ENCODE measurements around the gene WDR53. TPM values are rescaled to one million over a fixed set of nuclear protein-coding genes. Genes with fewer than 3 reads are reported as not detected.

Gene WDR53
- total and polyA plus RNA-seq, 9 of the 15 experiments (the other 6 are each of a cell fraction or from before 2014, with no cell fraction given): 13.0 to 34.5 (median 20.9) TPM

DNA sequence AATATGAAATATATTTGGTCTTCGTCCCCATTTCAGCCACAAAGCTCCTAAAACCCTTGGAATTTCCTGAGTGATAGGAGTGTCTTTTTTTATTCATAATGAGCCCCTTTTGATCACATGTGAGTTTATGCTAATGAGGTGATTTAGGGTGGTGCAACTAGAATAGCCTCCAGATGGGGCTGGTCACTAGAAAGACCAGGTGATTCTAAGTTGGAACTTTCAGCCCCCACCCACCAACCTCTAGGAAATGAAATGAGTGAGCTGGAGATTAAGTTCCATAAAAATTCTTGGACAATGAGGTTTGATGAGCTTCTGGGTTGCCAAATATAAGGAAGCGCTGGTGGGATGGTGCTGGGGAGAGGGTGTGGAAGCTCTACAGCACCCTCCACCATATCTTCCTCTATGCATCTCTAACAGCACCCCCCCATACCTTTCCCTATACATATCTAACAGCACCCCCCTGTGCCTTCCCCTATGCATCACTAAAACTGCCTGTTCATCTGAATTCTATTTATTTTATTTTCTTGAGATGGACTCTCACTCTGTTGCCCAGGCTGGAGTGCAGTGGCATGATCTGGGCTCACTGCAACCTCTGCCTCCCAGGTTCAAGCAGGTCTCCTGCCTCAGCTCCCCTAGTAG lies 51.1 kb downstream of the WDR53 start:
- Histone ChIP-seq H3K27ac (ENCODE audit: extremely low read depth, low read depth, low read length) (peak overlapping the region; percentile 61; the same call in 1 of the 3 replicates), H3K9ac (ENCODE audit: insufficient read depth in 1 of 2, low read depth in 2 of 2, low read length in 2 of 2) (no peak overlapping the region)
- FAIRE-seq: peak; percentile 35
- TF ChIP-seq DACH1 (IDR thresholded peaks at IDR 0.05; ENCODE audit: partially characterized antibody): no peak
- TF ChIP-seq, protein P1, sequence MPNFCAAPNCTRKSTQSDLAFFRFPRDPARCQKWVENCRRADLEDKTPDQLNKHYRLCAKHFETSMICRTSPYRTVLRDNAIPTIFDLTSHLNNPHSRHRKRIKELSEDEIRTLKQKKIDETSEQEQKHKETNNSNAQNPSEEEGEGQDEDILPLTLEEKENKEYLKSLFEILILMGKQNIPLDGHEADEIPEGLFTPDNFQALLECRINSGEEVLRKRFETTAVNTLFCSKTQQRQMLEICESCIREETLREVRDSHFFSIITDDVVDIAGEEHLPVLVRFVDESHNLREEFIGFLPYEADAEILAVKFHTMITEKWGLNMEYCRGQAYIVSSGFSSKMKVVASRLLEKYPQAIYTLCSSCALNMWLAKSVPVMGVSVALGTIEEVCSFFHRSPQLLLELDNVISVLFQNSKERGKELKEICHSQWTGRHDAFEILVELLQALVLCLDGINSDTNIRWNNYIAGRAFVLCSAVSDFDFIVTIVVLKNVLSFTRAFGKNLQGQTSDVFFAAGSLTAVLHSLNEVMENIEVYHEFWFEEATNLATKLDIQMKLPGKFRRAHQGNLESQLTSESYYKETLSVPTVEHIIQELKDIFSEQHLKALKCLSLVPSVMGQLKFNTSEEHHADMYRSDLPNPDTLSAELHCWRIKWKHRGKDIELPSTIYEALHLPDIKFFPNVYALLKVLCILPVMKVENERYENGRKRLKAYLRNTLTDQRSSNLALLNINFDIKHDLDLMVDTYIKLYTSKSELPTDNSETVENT (CRISPR knock-in tag; IDR thresholded peaks at IDR 0.05): no peak
- peak; percentile 11; the same call in 1 of the 2 replicates for TF ChIP-seq SMC3 (conservative IDR thresholded peaks at IDR 0.05; ENCODE audit: insufficient read depth, low read depth, low read length)
- no peak for TF ChIP-seq TFAM (CRISPR knock-in tag; conservative IDR thresholded peaks at IDR 0.05)
- no peak for TF ChIP-seq ZNF263 (CRISPR knock-in tag; IDR thresholded peaks at IDR 0.05; ENCODE audit: borderline replicate concordance)
- no peak for TF ChIP-seq ETV5 (CRISPR knock-in tag; IDR thresholded peaks at IDR 0.05; ENCODE audit: low read depth)
- TF ChIP-seq NBN (IDR thresholded peaks at IDR 0.05; ENCODE audit: low read depth): 0 out of 2 replicates have a peak, but pooled peaks have one; percentile 28
- TF ChIP-seq SLC30A9 (CRISPR knock-in tag; IDR thresholded peaks at IDR 0.05): no peak
- TF ChIP-seq TAF1 (IDR thresholded peaks at IDR 0.05; ENCODE audit: control insufficient read depth, extremely low read depth, insufficient read depth, low read length, severe bottlenecking): no peak
- TF ChIP-seq PRPF4 (IDR thresholded peaks at IDR 0.05; ENCODE audit: insufficient read depth, low read depth, low read length, poor library complexity, severe bottlenecking): no peak
- no peak for TF ChIP-seq IRF2 (CRISPR knock-in tag; IDR thresholded peaks at IDR 0.05)
- TF ChIP-seq, protein P2, sequence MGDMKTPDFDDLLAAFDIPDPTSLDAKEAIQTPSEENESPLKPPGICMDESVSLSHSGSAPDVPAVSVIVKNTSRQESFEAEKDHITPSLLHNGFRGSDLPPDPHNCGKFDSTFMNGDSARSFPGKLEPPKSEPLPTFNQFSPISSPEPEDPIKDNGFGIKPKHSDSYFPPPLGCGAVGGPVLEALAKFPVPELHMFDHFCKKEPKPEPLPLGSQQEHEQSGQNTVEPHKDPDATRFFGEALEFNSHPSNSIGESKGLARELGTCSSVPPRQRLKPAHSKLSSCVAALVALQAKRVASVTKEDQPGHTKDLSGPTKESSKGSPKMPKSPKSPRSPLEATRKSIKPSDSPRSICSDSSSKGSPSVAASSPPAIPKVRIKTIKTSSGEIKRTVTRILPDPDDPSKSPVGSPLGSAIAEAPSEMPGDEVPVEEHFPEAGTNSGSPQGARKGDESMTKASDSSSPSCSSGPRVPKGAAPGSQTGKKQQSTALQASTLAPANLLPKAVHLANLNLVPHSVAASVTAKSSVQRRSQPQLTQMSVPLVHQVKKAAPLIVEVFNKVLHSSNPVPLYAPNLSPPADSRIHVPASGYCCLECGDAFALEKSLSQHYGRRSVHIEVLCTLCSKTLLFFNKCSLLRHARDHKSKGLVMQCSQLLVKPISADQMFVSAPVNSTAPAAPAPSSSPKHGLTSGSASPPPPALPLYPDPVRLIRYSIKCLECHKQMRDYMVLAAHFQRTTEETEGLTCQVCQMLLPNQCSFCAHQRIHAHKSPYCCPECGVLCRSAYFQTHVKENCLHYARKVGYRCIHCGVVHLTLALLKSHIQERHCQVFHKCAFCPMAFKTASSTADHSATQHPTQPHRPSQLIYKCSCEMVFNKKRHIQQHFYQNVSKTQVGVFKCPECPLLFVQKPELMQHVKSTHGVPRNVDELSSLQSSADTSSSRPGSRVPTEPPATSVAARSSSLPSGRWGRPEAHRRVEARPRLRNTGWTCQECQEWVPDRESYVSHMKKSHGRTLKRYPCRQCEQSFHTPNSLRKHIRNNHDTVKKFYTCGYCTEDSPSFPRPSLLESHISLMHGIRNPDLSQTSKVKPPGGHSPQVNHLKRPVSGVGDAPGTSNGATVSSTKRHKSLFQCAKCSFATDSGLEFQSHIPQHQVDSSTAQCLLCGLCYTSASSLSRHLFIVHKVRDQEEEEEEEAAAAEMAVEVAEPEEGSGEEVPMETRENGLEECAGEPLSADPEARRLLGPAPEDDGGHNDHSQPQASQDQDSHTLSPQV (IDR thresholded peaks at IDR 0.05): no peak
- no peak for TF ChIP-seq ZNF707 (CRISPR knock-in tag; conservative IDR thresholded peaks at IDR 0.05)
- no peak for TF ChIP-seq HNRNPLL (IDR thresholded peaks at IDR 0.05; ENCODE audit: low read depth, low read length, poor library complexity, severe bottlenecking)

More for the DNA sequence above, 51.1 kb downstream of the WDR53 start:
- H3K4me2 ChIP-seq (ENCODE audit: insufficient read depth, low read length): peak overlapping the region; percentile 21; the same call in 1 of the 2 replicates
- no peaks in the 10 kb centered on the region for H4K20me1 ChIP-seq (replicated peaks; ENCODE audit: control insufficient read depth, insufficient read depth, low read length)
- H3K4me3 ChIP-seq: no peak overlapping the region
- ChIA-PET POLR2A (interaction anchor here (0.7 to 0.9 kb wide), 3 partner anchors 15 to 437 kb away, joined by 3 to 4 read pairs (median 3); no protein-coding TSS in a partner anchor), CTCF (ENCODE audit: low intra/inter-chr PET ratio) (interaction anchor here (0.8 to 1.1 kb wide), 3 partner anchors 31 to 444 kb away, joined by 3 to 8 read pairs (median 4); no protein-coding TSS in a partner anchor)
- intact Hi-C loops (cut with micrococcal nuclease) (loop anchor here (5.0 to 10.0 kb wide), 2 partner anchors 180 to 432 kb away; partner anchors contain the start of genes TFRC and TM4SF19), in situ Hi-C loops (cut with MboI) (loop anchor here (5.0 to 25.0 kb wide), 3 partner anchors 495 to 805 kb away; partner anchors contain the start of gene MUC20)
- ATAC-seq (peak; percentile 79), DNase-seq (ENCODE audit: extremely low read depth in 1 of 4, low spot score in 3 of 4) (peak in 3 of 4 experiments; percentile 19 to 64 (median 46))
- H3K9me3 ChIP-seq (replicated peaks; ENCODE audit: control insufficient read depth, insufficient read depth, low read depth, low read length): no peaks in the 10 kb centered on the region
- H3K79me2 ChIP-seq (ENCODE audit: control insufficient read depth, insufficient read depth, low read length): no peaks in the 10 kb centered on the region
- no peaks in the 10 kb centered on the region for H3K36me3 ChIP-seq (ENCODE audit: control insufficient read depth, insufficient read depth, low read length)
- no peaks in the 10 kb centered on the region for H3K9me1 ChIP-seq (ENCODE audit: control insufficient read depth, insufficient read depth, low read length)
- WGBS (ENCODE audit: insufficient coverage, low coverage, missing lambda C conversion rate): 60% methylated on average over 2 of the region's 2 CpGs
- no peaks in the 10 kb centered on the region for H3K27me3 ChIP-seq (ENCODE audit: control insufficient read depth in 2 of 2, insufficient read depth in 2 of 2, low read length in 2 of 2)
- H3K4me1 ChIP-seq (replicated peaks in 1 of 2; ENCODE audit: control insufficient read depth in 2 of 2, insufficient read depth in 2 of 2, low read length in 2 of 2): peaks cover 19 to 54% of the 10 kb centered on the region in 2 experiments
- peak overlapping the region; percentile 43; the same call in 1 of the 2 replicates for H2AFZ ChIP-seq (ENCODE audit: low read depth, low read length)
- no TSS peak for BruUV-seq (replicated peaks)
